IPS-NIHi11 (cell line): ENCODE measurements around the gene FRS2.

ENCODE experiments used
- DNase-seq: peaks from one replicate; pipeline ENCODE4 v3.0.0; 2012; ENCODE audit warnings: mixed read lengths, low spot score

FRS2 gene

DNA sequence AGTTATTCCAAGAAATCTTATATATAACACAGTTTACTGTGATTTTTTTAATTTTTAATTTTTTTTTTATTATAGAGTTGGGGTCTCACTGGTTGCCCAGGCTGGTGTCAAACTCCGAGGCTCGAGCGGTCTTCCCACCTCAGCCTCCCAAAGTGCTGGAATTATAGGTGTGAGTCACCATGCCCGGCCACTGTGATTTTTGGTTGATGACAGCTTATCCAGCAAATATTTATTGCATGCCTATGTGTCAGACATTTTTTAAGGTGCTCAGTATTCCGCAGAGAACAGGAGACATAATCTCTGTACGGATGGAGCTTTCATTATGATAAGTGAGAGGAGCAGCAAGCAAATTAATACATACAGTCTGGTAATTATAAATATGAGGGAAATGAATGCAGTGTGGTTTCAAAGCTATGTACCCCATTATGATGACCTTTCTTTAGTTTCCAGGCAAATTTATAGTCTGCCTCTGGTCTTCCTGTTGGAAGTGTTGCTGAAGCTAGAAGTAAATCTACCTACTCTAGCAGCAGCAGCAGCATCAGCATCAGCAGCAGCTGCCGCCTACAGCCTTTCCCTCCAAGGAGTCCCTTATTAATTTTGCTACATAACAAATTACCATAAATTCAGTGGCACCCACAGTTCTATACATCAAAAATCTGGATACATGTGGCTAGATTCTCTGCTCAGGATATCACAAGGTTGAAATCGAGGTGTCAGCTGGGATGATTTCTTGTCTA, 32.3 kb downstream of the FRS2 start:
- DNase-seq, result no peak

DNA sequence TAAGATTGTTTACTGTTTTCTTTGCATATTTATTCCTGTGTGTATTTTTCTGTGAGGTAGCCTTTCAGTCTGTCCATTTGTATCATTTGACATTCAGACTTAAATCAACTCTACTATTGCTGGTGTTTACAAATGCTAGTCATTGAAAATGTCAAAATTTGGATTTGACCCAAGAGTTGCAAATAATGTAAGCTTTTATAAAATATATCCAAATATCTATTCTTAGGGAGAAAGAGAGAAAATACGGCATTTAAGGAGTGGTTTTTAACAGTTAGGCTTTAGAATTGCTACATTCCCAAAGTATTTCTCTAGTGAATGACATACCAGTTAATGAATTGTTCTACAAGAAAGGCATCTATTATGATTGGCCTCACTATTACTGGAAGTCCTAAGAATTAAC, 37.9 kb downstream of the FRS2 start:
- no peak for DNase-seq

DNA sequence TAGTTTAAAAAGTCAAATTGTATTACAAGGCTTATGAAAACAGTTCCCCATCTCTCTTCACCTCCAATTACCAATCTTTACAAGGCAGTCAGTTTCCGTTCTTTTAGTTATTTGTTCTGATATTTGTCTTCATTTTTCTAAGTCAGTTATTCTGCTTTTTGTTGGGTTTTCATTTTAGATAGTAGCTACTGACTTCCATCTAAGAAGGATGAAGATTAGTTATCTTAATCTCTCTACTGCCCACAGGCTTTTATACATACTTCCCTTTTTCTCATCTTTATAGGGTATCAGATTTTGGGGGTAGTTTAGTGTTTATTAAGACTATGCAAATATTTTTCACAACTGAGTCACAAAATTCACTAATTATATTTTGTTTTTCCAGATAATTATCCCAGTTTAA, 38.4 kb downstream of the FRS2 start:
- no peak for DNase-seq

DNA sequence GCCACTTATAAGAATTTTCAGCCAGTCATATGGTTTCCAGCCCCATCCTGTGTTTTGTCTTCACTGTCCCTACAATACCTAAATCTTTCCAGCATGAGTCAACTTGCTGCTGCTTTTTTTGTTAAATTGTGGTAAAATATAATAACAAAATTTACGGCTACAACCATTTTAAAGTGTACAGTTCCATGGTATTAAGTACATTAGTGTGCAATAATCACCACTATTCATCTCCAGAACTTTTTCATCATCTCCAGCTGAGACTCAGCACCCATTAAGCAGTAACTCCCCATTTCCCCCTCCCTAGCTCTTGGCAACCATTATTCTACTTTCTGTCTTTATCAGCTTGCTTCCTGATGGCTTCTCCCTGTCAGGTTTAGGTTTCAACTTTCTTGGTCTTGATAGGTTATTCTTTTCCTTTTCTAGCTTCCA, 39.1 kb downstream of the FRS2 start:
- no peak for DNase-seq

DNA sequence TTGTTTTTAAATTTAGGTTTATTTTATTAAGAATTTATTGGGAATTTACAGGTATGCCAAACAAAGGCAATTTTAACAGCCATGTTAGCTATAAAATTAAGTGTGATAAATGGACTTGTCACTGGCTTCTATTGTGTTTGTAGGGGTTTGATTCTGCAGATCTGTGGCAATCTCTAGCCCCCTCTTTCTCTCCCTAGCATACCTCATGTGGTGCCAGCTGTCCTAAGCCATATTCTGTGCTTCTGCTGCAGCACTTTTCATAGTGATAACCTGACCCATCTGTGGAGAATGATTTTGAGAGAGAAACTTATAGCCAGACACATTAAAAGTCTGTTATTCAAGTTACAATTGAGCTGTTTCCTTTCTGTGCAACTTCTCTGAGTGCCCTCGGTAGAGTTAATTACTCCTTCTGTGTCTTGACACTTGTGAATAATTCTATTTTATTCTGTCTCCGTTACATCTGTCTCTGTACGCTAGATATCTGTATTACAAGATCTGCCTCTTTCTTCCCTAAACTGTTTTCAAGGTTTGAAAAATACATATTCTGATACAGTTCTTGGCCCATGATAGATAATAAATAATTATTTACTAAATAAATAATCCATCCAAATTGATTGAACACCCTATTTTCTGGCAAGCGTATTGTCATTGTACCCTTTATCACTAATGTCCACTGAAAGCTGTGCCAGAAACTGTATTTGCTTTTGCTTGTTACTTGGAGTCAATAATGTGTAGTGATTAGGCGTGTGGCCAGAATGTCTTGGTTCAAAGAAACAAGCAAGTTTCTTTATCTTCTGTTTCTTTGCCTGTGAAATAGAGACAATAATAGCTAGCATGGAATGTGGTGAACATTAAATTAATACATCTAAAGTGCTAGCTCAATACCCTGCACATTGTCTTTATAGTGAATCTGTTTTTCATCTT, 40.0 kb downstream of the FRS2 start:
- DNase-seq, result no peak

DNA sequence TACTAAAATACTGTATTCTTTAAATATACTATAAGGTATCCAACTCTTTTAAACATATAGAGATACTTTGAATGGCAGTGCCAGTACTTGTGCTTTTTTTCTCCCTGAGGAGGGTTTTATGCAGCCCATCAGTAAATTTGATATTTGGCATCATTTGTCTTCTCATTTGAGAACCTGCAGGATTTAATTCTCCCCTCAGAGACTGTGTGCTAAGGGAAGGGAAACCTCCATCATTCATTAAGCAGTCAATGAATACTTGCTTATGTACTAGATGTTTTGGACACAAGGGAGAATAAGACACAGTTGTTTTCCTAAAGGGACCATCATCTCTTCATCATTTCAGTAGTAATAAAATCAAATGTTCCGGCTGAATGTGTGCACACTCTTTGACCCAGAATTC, 40.8 kb downstream of the FRS2 start:
- DNase-seq, result no peak

DNA sequence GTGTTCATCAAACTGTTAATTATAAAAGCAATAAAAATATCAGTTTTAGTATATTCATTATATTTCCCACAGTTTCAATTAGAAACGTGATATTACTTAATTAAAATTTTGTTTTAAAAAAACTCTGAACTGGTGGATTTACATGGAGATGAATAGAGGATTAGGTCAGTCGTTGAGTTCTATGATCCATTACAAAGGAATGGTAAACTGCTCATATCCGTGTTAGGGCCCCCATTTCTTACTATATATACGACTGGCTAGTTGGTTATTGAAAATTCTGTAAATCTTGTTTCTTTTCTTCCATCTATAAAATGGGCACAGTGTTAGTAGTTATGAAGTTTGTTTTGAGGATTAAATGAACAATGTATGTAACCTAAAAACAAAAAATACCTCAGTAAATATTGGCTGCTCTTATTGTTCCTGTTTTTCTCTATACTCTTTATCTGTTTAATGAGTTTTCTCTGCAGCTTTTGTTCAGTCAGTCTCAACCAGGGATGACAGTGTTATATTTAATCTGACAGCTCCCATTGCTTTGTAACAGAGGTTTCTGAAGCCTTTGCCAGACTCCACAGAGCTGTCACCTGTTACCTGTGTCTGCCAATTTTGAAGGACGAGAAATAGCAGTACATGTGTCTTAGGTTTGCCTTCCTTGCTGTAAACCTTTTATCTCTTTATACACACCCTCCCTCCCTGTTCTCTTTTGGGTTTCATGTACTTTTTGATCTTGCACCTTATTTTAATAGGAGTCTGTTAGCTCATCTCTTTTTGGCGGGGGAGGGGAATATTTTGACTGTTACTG, 41.5 kb downstream of the FRS2 start:
- no peak for DNase-seq

DNA sequence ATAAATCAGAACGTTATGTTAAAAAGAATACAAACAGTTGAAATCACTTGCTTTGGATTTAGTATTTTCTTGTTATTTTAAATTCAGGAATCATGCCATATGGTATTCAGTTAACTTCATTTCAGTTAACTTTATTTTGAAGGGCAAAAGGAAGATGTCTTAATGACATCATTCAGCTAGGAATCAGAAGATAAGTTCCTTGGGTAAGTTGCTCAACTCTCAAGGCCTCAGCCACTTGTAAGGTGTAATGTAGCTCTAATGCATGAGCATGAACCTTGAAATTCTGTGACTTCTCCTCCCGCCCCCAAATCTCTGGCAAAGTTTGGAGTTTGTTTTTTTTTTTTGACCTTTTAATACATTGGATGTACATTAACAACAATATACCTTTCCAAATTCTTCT, 42.6 kb downstream of the FRS2 start:
- DNase-seq, result no peak

DNA sequence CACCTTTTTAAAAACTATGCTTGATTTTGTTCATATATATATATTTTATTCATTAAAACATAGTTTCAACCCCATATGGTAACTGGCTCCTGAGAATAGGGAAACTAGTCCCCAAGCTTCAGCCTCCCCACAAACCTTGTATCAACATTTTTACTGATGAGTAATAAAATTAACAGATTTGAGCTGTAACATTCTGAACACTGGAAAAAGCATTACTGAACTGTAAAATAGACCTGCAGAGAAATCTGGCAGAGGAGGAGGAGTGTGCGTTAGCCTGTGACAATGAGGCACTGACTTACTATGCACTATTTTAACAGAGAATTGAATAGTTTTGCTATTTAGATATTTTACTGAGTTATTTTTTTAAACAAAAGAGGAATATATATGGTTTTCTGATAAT, 43.1 kb downstream of the FRS2 start:
- DNase-seq, result no peak

DNA sequence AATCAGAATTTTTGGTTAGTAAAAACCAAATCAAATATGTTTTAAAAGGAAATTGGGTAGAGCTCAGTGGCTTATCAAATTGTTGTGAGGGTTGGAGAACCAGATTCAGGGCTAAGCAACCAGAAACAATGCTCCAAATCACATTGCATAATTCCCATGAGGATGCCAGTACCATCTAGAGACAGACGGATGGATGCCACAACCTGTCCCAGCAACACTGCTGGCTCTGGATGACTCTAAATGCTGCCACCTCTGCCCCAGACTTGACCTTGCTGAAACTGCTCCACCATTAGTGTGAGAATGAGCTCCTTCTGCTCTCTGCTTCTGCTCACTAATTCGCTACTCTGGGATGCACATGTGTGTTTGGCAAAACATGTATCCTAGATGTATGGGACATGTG, 43.9 kb downstream of the FRS2 start:
- no peak for DNase-seq

DNA sequence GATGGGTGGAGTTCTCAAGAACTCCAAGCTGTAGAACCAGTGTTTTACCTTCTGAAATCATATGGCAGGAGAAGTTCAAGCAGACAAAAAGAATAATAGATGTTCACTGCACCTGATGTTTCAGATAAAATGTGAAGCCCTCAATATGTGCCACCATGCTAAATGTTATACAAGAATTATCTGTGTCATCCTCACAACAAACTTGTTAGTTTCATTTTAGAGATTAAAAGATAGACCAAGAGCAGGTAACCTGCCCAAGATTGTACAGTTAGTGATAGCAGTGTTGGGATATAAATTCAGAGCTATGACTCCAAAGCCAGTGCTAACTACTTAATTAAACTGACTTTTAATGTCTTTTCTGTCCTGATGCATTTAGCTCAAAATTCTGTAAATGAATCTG, 44.7 kb downstream of the FRS2 start:
- no peak for DNase-seq

DNA sequence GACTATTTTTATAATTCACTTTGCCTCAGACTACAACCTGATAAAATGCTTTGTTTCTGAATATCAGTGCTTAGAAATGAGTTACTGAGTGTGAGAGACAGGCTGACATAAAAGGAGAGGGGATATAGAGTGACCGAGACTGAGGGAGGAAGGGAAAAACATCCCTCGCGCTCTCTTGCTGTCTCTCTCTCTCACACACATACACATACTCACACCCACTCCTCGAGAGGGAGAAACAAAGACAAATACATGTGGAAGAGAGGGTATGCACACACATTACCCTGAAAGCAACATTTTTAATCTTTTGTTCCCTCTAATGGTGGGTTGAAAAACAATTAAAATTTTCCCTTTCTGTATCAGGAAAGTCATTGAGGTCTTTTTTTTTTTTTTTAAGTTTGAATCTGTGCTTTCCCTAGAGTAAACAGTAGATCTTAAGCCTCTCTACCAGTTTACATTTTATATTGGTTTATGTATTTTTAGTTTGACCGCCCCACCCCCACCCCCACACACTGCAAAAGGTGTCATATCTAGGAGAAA, 45.3 kb downstream of the FRS2 start:
- DNase-seq, result no peak

DNA sequence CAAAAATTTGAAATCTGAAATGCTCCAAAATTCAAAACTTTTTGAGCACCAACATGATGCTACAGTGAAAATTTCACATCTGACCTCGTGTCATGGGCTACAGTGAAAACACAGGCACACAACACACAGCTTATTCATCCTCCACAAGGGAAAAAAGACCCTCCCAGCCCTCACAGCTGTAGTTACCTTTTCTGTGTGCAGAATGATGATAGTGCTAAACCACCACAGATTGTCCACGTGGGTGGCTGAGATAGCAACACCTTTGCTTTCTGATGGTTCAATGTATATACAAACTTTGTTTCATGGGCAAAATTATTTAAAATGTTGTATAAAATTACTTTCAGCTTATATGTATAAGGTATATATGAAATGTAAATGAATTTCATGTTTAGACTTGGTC, 46.8 kb downstream of the FRS2 start:
- no peak for DNase-seq

DNA sequence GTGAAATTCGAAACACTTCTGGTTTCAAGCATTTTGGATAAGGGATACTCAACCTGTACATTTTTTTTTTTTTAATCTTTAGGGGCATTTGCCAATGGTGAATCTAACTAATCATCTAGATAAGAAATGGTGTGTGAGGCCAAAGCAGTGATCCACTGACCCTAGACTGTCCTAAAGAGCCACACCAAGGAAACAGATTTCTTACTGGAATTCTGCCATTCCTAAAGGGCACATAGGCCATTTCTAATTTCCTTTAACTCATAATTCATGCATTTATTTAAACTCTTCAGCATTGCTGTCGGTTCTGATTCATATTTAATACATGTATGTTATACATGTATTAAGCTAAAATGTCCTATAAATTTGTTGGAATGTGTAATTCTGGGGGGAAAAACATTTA, 47.2 kb downstream of the FRS2 start:
- no peak for DNase-seq

DNA sequence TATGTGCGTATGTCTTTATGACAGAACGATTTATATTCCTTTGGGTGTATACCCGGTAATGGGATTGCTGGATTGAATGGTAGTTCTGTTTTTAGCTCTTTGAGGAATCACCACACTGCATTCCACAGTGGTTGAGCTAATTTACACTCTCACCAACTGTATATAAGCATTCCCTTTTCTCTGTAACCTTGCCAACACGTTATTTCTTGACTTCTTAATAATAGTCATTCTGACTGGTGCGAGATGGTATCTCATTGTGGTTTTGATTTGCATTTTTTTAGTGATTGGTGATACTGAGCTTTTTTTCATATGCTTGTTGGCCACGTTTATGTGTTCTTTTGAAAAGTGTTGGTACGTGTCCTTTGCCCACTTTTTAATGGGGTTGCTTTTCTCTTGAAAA, 49.7 kb downstream of the FRS2 start:
- no peak for DNase-seq

DNA sequence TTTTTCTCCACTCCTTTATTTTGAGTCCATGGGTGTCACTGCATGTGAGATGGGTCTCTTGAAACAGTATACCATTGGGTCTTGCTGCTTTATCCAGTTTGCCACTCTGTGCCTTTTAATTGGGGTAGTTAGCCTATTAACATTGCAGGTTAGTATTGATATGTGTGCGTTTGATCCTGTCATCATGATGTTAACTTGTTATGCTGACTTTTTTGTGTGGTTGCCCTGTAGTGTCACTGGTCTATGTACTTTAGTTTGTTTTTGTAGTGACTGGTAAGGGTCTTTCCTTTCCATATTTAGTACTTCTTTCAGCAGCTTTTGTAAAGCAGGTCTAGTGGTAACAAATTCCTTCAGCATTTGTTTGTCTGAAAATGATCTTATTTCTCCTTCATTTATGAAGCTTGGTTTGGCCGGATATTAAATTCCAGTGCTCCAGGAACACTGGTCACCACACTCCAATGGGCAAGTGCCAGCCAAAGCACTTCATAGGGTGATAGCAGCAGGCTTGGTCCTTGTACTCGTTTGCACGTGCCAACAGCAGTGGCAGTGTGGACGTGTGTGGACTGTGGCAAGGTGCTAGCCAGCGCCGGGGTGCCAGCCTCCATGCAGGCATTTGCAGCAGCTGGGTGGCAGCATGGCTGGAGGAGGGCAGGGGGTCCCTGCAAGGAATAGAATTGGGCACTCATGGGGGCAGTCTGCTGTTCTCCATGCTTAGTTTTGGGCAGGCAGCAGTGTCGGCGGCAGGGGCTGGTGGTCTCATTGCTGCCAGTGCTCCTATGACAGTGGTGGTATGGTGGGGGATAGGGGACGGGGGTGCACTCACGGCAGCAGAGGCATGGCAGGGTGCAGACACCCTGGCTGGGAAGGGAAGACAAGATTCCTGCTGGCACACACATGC, 53.5 kb downstream of the FRS2 start:
- no peak for DNase-seq

DNA sequence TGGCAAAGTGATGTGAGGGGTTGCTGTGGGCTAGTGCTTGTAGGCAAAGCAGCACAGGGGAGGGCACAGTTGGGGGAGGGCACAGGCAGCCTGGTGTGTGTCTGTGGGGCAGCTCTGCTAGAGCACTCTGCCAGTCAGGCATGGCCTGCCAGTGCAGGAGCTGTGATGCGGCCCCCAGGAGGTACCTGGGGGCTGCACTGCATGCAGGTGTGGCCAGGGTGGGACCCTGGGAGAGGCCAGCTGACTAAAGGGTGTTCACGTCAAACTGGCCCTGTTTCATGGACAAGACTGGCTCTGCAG, 54.1 kb downstream of the FRS2 start:
- DNase-seq, result no peak

DNA sequence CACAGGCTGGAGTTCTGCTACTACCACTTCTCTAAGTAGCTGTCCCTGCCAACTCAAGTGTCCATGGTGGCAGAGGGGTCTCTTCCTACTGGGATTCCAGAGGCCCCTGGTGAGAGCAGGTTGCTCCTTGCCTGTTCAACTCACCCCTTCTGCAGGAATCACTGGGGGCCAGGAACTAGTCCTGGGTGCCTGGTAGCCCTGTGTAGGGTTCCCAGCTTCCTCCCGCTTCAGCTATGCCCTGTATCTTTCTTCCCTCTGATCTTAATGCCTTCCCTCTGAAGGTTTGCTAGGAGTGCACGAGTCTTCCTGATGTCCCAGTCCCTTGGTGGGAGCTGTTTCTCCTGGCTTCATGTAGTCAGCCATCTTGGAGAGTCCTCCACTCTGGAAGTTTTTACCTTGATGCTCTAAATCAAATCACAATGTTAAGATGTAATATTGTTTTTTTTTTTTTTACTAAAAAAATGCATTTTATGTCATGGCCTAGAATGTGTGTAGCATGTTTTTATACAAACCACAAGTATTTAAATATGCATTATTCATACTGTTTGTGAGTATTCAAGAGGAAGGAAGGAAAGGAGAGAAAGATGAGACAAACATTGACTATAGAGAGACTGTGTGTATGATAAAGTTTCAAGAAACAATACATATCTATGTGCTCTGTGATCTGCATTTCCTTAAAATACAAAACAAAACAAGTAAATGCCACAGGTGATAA, 54.7 kb downstream of the FRS2 start:
- DNase-seq, result no peak

DNA sequence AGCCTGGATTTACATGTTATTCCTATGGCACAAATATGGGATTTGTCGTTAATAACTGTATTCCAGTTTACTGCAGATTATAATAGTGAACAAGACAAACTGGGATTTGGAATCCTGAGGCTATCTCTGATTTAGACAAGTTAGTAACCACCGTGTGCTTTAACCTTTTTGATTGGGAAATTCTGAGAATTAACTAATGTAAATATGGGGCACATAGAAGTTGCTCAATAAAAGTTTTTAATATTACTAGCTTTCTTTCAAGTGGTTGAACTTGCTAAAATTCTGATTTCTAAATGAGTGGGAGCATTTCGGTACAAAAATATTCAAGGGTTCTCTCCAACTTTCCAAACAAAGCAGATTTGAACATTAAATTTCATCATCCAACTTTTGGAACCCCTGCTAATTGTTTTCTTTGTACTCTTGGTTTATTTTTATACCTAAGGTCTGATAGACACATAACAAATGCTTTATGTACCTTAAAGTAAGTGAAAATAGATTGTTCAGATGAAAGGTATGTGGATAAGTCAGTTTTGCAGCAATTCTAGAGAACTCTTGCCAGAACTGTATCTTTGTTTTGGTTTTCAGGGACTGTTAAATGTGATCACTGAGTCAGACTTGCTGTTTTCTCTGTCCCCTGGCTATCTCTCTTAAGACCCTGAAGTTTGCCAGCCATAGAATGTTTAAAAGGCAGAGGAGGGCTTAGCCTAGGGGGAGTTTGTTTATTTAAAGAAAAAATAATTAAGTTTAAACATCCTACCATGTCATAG, 57.5 kb downstream of the FRS2 start:
- DNase-seq, result no peak

DNA sequence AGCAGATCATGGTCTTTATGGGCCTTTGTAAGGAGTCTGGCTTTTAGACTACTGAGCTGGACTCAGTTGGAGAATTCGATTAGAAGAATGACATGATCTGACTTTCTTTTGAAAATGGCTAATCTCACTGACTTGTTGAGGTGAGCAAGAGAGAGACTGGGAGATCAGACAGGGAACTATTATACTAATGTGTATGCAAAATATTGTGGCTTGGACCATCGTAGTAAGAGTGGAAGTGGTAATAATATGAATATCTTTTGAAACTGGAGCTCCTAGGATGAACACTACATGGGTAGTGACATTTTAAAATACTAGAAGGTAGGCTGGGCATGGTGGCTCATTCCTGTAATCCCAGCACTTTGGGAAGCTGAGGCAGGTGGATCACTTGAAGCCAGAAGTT, 58.8 kb downstream of the FRS2 start:
- DNase-seq, result no peak
